ENCODE data around the gene PTPRR.
"Not testable (repeated sequence)": the region's sequence is repeated elsewhere in the genome, so short reads cannot be mapped to it uniquely, and the experiment has no call there.

PTPRR gene

GRCh38 chr12:70745048-70745447 is 175.5 kb downstream of the PTPRR start:
- H3K4me3 ChIP-seq (ENCODE audit: control insufficient read depth, low read depth, low read length): no peak overlapping the region
- no peak for DNase-seq (ENCODE audit: low read depth)
- TF ChIP-seq CTCF (IDR thresholded peaks at IDR 0.05; ENCODE audit: control insufficient read depth, insufficient read depth, low read depth, low read length, missing control alignments): no peak

DNA sequence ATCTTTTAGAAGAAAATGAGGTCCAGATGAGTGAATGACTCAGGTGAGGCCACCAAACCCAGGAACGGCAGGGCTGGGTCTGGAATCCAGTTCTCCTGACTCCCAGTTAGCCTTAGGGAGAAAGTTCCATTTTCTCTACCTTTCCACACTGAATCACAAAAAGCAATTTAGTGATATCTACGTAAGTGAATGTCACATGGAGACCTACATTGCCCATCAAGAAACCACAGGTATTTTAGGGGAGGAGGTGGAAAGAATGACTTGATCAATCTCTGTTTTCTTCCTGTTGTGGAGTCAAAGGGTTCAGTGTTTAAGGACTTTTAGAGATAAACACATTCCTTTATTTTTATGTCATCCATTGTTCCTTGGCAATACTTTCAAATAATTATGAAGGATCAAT is 176.4 kb downstream of the PTPRR start:
- TF ChIP-seq CTCF (IDR thresholded peaks at IDR 0.05; ENCODE audit: control insufficient read depth, insufficient read depth, low read depth, low read length, missing control alignments): no peak
- H3K4me3 ChIP-seq (ENCODE audit: control insufficient read depth, low read depth, low read length): no peak overlapping the region
- no peak for DNase-seq (ENCODE audit: low read depth)

- DNase-seq (ENCODE audit: low read depth): no peak
- TF ChIP-seq CTCF (IDR thresholded peaks at IDR 0.05; ENCODE audit: control insufficient read depth, insufficient read depth, low read depth, low read length, missing control alignments): no peak
- H3K4me3 ChIP-seq (ENCODE audit: control insufficient read depth, low read depth, low read length): no peak overlapping the region
Measured at GRCh38 chr12:70741256-70741655, 179.3 kb downstream of the PTPRR start.

DNA sequence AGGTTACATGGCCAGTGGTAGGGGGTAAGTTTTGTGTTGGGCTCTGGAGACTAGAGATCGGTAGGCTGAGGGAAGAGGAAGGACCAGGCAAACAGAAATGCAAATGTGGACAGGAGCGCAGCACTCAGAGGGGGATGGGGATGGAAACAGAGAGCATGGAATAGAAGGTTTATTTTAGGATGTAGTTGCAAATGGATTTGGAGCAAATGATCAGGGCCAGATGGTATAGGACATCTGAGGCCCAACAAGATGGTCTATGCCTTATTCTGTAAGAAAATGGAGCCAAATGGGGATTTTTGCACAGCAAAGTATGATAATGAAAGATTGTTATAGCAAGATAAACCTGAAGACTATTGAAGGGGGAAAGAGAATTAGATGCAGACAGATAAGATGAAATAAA is 180.8 kb downstream of the PTPRR start:
- no peak overlapping the region for H3K4me3 ChIP-seq (ENCODE audit: control insufficient read depth, low read depth, low read length)
- DNase-seq (ENCODE audit: low read depth): no peak
- TF ChIP-seq CTCF (IDR thresholded peaks at IDR 0.05; ENCODE audit: control insufficient read depth, insufficient read depth, low read depth, low read length, missing control alignments): no peak

DNA sequence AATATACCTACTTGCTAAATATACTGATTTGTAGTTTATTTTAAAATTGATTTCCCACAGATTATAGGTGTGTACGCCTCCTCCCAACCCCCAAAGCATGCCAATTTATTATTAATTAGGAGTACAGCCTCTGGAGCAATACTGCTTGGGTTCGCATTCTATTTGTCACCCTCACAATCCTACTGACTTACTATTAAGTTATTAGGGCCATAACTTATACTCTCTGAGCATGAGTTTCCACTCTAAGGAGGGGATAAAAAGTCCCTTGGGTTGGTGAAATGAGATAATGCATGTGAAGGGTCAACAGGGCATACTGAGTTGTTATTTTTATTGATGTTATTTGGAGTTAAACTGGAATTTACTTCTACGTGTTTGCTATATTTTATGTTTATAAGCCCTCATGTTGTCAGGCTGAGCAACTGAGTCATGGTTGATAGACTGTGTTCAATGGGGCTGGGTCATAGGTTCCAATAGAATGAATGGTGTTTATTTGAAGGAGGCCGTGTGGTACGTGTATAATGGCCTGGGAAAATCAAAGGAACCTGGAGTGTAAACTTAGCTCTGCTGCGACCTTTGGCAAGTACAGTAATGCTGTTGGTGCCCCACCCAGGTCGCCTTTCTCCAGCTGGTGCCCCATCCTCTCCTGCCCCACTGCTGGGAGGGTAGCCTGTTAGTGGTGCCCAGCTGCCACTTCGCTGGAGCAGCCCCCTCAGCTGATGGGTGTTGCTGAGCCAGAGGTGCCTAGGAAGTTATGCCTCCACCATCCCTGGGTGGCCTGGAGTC is 184.0 kb downstream of the PTPRR start:
- no peak overlapping the region for H3K4me3 ChIP-seq (ENCODE audit: control insufficient read depth, low read depth, low read length)
- no peak for DNase-seq (ENCODE audit: low read depth)
- no peak for TF ChIP-seq CTCF (IDR thresholded peaks at IDR 0.05; ENCODE audit: control insufficient read depth, insufficient read depth, low read depth, low read length, missing control alignments)

DNA sequence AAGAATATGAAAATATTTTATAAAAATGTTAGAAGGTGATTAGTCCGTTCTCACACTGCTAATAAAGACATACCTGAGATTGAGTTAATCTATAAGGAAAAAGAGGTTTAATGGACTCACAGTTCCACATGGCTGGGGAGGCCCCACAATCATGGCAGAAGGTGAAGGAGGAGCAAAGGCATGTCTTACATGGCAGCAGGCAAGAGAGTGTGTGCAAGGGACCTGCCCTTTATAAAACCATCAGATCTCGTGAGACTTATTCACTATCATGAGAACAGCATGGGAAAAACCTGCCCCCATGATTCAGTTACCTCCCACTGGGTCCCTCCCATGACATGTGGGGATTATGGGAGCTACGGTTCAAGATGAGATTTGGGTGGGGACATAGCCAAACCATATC is 185.3 kb downstream of the PTPRR start:
- not testable (repeated sequence) for DNase-seq (ENCODE audit: low read depth); H3K4me3 ChIP-seq (ENCODE audit: control insufficient read depth, low read depth, low read length)

GRCh38 chr12:70733385-70733784 is 187.2 kb downstream of the PTPRR start:
- DNase-seq (ENCODE audit: low read depth): peak; percentile 21
- H3K4me3 ChIP-seq (ENCODE audit: control insufficient read depth, low read depth, low read length): no peak overlapping the region
- peak; percentile 72 for TF ChIP-seq CTCF (IDR thresholded peaks at IDR 0.05; ENCODE audit: control insufficient read depth, insufficient read depth, low read depth, low read length, missing control alignments)

All from AG09309 (cell line).